Suprapubic skin (tissue), 3 donors: Measurements from ENCODE around the gene ARL16.

Experiments
- CTCF ChIP-seq, 2 donors: fragments of 200-600 bp in 1 of 2; fragments of 450-650 bp in 1 of 2; sonication (generic) in 1 of 2; IDR thresholded peaks; one replicate each; pipeline ENCODE4 v1.5.1; 2016 to 2019; ENCODE audit warnings: antibody characterized with exemption in 2 of 2, mild to moderate bottlenecking in 1 of 2, moderate library complexity in 1 of 2
- POLR2A ChIP-seq, 2 donors: fragments of 450-650 bp; IDR thresholded peaks; one replicate each; pipeline ENCODE4 v1.6.1; 2017; ENCODE audit warnings: antibody characterized with exemption in 2 of 2, mild to moderate bottlenecking in 2 of 2, moderate library complexity in 2 of 2

DNA sequence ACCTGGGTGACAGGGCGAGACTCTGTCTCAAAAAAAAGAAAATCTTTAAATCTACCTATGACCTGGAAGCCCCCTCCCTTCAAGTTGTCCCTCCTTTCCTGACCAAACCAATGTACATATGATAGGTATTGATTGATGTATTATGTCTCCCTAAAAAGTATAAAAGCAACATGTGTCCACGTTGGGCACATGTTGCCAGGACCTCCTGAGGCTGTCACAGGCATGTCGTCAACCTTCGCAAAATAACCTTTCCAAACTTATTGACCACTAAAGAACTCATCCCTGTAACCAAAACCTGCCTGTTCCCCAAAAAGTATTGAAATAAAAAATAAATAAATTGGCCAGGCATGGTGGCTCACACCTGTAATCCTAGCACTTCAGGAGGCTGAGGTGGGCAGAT, 21.6 kb downstream of the ARL16 start:
- TF ChIP-seq CTCF (IDR thresholded peaks at IDR 0.05) (no peak), POLR2A (IDR thresholded peaks at IDR 0.05) (no peak)
